NCI-H2196 (cell line): Measurements from ENCODE around the gene CACNA1S.

Source experiments
- DNase-seq: peaks from one replicate; lab custom pipeline; 2025; ENCODE audit not compliant: unreplicated experiment; lab: John Stamatoyannopoulos, UW

The CACNA1S gene

DNA sequence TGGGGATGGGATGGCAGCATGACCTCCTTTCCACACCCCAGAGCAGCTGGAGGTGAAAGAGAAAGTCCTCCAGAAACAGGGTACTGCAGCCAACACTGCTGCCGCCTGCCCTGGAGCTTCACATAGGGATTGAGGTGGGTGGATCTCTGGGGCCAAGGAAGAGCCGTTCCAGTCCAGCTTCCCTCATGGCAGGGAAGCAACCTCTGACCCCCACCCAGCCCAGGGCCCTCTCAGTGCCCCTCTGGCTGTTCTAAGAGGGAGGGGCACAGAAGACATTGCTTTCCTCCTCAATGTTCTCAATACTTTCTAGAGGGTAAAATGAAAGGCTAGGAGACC is 94.4 kb downstream of the CACNA1S start:
- DNase-seq = no peak

DNA sequence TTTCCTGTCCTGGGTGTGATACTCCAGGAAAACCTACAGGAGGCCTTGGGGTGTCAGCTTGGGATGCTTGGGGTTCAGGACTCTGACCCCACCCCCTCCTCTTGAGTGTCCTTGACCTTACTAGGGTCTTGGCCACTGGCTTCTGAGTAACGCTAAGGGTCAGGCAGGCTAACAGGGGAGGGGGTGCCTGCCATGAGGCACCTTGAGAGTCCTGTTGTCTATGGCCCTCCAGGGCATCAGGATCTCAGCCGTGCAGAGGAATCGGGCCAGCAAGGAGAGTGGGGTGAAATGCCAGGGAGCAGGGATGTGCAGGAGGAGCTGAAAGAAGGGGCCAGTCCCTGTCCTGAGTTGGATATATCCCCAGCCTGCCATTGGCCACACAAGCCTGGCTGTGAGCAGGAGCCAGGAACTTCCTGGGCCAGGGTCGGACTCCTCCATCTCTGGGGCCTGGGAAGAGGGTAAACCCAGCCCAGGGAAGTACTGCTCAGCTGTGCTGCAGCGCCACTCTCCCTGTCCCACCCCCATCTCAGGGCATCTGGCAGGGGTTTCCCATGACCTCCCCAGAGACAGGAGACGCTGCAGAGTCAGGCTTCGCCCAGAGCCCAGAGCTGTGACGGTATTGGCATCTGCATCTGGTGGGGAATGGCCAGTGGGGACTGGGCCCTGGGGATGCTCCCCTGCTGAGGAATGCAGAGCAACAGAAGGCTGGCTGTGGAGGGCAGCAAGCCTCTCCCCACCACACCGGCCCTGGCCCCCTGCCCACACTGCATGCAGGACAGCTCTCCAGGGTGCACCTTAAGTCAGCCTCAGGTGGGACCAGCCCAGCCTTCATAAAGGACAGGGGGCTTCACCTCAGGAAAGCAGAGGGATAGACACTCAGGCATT is 95.0 kb downstream of the CACNA1S start:
- DNase-seq = no peak

- DNase-seq = no peak
Measured at GRCh38 chr1:201016211-201016651, 96.0 kb downstream of the CACNA1S start.

DNA sequence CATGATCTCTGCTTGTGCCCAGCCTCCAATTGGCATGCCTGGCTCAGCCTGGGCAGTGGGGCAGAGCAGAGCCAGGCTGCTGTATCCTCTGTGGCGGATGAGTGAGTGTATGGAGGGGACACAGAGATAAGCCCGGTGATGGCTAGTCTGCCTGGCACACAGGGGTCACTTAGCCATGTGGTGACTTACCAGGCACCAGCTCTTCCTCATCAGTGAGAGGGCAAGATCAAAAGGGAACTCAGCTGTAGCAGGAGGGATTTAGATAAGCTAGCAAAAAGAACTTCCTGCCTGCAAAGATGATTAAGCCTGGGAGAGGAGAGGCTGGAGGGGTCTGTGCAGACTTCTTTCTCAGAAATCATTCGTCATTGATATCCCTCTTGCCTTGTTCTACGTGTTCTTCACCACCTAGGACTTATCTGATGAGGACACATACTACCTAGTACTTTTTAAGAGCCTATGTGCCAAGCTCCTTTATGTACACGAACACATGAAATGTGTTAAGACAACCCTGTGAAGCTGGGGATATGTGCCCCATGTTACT is 96.6 kb downstream of the CACNA1S start:
- no peak for DNase-seq

- DNase-seq = no peak
Measured at GRCh38 chr1:201014816-201015200, 97.4 kb downstream of the CACNA1S start.

DNA sequence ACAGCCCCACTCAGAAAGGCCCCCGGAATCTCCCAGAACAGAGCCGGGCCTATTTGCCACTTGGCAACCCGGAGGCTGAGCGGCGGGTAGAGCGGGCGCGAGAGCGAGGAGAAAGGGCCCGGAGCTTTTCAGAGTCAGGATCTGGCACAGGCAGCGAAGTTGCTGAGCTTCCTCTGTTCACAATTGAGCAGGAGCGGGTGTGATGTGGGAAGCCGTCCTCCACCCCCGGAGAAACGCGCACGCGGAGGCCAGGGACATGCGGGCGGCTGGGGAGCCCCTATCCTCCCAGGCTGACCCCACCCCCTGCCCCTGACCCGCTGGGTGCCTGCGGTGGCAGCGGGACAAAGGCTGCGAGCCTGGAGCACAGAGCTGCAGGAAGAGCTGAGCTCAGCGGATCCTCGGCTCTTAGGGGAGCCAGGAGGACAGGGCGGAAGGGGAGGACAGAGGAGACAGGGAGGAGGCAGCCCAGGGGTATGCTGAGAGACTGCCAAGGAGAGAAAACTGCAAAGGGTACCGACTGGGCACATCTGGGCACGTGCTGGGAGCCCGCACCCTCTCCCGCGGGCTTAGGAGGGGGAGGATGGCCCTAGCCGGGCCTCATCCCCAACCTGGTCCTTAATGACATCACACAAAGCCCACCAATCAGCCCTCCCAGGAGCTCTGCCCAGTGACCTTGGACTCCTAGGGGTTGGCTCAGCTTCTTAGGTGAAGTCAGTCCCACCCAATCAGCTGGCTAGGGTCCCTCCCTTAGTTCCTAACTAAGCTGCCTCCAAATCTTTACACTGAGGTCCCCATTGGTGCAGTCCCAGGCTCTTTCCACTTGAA is 98.0 kb downstream of the CACNA1S start:
- no peak for DNase-seq

- DNase-seq = no peak
Measured at GRCh38 chr1:201013031-201013485, 99.2 kb downstream of the CACNA1S start.

GRCh38 chr1:201011616-201012015 is 100.6 kb downstream of the CACNA1S start:
- no peak for DNase-seq

GRCh38 chr1:201009962-201010645 is 102.1 kb downstream of the CACNA1S start:
- DNase-seq = no peak

DNA sequence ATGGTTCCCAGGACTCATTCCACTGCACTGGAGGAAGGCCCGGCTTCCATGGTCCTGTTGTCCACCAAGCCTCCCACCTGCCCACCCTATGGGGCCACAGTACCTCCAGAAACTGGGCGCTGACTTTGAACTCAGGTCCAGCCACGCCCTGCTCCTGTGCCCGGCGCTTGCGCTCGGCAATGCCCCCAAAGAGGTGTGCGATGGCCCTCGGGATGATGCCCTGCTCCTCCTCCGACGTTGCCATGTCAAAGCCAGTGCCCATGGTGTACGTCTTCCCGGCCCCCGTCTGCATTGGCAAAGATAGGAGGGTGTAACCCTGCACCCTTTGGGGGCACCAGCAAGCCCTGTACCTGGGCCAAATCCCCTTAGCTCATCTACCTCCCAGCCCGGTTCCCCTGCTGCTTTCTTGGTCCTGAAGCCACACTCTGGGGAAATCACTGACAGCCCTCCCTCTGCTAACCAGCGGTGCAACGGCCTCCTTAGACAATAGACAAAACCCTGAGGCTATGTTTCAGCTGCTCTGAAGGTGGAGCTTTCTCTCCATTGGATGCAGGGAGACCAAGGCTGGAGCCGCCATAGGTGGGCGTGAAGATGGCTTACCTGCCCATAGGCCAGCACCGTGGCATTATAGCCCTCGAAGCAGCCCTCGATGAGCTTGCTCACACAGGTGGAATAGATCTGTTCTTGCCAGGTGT is 103.4 kb downstream of the CACNA1S start:
- DNase-seq = no peak

- DNase-seq = no peak
Measured at GRCh38 chr1:201007481-201007880, 104.7 kb downstream of the CACNA1S start.

DNA sequence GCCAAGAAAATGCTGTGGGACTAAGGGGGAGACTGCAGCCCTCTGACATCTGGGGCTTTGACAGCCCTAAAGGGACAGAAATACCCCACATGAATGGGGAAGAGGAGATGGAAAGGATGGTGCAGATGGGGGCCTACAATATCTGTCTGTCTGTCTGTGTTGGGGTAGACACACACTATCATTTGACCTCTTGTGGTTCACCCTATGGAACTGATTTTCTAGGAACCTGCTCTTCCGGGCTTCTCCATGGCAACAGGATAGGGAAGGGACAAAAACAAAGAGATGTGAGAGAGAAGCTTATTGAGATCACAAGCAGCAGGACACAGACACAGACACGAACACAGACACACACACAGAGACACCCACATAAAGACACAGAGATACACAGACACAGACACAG is 105.8 kb downstream of the CACNA1S start:
- no peak for DNase-seq

- no peak for DNase-seq
Measured at GRCh38 chr1:201004732-201005131, 107.5 kb downstream of the CACNA1S start.

GRCh38 chr1:201004154-201004553 is 108.1 kb downstream of the CACNA1S start:
- DNase-seq = no peak

DNA sequence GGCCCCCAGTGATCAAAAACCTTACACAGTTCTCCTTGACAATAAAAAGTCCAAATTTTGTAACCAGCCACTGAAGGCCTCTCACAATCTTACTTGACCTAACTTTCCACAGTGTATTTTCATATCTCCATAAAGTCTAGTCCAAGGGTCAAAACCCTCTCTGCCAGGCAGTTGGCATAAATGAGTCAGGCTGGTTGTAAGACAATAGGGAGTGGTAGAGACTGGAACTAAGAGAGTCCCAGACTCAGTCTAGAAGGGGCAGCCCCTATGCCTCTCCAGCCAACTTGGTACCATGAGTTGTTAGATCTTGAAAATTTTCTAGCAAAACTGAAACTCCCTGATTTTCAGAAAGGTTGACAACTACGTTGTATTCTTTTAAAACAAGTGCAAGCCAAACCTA is 109.7 kb downstream of the CACNA1S start:
- no peak for DNase-seq

DNA sequence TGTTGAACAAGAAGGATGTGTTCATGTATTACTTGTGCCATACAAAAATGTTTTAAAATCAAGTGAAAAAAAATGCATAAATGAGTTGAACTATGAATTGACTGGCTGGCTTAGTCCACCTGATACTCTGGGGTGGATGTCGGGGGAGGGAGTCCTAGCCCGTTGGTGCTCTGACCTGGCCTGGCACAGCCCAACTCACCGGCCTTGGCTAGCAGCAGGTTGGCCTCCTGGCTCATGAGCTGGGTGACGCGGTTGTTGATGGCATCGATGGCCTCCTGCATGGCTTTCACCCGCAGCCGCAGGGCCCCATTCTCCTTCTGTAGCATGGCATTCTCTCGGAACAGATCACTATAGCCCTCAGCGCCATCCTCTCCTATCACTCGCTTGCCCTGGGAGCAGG is 110.3 kb downstream of the CACNA1S start:
- DNase-seq = no peak

DNA sequence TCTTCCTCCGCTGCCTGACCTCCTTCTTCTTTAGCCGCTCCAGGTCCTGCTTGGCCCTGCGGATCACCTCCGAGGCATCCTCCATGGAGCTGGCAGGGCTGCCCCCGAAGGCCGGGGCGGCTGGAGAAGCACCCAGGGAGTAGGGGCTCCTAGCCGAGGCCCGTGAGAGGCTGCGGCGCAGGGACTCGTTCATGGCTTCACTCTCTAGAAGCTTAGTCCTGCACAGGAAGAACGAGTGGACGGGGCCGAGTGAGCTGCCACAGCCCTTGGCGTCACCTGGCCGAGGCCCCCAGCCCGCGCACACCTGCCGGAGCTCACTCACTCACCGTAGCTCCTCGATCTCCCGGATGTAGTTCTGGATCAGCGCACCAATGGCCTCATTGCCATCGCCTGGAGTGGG is 111.8 kb downstream of the CACNA1S start:
- no peak for DNase-seq

GRCh38 chr1:200999667-201000066 is 112.6 kb downstream of the CACNA1S start:
- DNase-seq = no peak

- DNase-seq = no peak
Measured at GRCh38 chr1:200998323-200998722, 113.9 kb downstream of the CACNA1S start.

GRCh38 chr1:200992382-200993048 is 119.7 kb downstream of the CACNA1S start:
- DNase-seq = no peak
